CD4-positive, alpha-beta T cell treated with Interleukin-1 beta for 1 hour (primary cell): ENCODE results near the gene MEAF6.
"Not testable (repeated sequence)": the region's sequence is repeated elsewhere in the genome, so short reads cannot be mapped to it uniquely, and the experiment has no call there.

Source experiments
- DNase-seq, 2 donors: peaks; one replicate each; pipeline ENCODE4 v3.0.0-alpha.2; 2020 to 2022

MEAF6 gene

DNA sequence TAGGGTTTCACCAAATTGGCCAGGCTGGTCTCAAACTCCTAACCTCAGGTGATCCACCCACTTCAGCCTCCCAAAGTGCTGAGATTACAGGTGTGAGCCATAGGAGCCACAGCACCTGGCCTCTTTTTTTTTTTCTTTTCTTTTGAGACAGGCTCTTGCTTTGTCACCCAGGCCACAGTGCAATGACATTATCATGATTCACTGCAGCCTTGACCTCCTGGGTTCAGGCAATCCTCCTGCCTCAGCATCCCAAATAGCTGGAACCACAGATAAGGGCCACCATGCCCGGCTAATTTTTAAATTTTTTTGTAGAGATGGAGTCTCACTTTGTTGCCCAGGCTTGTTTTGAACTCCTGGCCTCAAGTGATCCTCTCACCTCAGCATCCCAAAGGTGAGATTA is 15.3 kb upstream of the MEAF6 start:
- DNase-seq = not testable (repeated sequence)

DNA sequence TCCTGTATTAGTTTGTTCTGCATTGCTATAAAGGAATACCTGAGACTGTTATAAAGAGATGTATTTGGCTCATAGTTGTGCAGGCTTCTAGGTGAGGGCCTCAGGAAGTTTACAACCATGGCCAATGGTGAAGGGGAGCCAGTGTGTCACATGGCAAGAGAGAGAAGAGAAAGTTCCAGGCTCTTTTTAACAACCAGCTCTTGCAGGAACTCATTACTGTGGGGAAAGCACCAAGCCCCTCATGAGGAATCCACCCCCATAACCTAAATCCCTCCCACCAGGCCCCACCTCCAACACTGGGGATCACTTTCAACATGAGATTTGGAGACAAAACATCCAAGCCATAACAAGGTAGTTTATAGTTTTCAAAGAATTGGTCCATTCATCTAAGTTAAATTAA is 5.0 kb upstream of the MEAF6 start:
- DNase-seq = peak in 1 of 2 donors; percentile 10

DNA sequence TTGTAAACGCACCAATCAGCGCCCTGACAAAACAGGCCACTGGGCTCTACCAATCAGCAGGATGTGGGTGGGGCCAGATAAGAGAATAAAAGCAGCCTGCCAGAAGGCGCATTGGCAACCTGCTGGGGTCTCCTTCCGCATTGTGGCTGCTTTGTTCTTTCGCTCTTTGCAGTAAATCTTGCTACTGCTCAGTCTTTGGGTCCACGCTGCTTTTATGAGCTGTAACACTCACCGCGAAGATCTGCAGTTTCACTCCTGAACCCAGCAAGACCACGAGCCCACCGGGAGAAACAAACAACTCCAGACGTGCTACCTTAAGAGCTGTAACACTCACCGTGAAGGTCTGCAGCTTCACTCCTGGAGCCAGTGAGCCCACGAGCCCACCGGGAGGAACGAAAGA is 4.4 kb upstream of the MEAF6 start:
- peak; percentile 66 to 74 for DNase-seq

DNA sequence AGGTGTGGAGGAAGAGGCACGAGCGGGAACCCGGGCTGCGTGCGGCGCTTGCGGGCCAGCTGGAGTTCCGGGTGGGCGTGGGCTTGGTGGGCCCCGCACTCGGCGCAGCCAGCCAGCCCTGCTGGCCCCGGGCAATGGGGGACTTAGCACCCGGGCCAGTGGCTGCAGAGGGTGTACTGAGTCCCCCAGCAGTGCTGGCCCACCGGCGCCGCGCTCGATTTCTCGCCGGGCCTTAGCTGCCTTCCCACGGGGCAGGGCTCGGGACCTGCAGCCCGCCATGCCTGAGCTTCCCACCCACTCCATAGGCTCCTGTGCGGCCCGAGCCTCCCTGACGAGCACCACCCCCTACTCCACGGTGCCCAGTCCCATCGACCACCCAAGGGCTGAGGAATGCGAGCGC is 3.7 kb upstream of the MEAF6 start:
- not testable (repeated sequence) for DNase-seq

DNA sequence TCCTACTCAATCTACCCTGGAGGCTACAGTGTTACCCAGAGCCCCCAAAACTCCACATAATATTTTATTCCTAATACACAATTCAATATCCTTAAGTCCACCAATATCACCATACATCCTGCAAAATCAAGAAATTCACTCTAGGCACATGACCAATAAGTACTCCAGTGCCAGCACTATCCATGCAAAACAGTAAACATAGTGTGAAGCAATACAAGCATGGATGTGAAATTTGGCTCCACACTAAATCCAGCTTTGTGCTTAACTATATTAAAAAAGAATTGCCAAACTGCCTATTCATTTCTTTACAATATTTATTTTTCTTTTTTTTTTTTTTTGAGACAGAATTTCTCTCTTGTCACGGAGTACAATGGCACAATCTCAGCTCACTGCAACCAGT is 3.0 kb upstream of the MEAF6 start:
- DNase-seq = no peak

DNA sequence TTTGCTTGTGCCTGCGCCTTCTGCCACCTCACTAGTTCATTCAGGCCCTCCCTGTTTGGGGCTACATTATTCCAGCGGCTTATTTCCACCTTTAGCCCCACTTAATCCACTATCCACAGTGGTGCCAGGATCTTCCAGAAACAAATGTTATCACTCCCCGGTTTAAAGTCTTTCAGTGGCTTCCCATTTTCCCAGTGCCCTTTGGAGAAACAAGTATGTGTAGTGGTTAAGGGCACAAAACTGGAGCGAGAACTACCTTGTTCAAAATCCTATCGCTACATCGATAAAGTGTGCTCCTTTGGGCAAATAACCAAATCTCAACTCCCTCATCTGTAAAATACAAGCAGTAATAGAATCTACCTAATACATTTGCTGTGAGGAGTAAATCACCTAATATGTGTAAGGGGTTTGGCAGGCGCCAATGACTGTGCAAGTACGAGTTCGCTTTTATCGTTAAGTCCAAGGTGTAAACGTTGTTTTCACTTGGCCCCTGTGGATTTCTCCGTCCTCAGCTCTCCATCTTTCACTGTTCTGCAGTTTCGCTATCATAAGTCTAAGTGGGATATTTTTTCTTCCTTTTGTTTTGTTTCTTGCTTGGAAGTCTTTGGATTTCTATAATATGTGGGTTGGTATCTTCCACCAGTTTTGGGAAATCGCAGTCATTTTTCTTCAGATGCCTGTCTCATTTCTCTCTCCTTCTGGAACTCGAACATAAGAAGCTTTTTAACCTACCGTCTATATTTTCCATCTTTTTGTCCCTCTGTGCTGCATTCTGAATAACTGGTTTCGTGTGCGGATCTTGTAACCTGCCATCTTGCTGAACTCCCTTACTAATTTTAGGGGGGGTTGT is 844 bp upstream of the MEAF6 start:
- no peak for DNase-seq

DNA sequence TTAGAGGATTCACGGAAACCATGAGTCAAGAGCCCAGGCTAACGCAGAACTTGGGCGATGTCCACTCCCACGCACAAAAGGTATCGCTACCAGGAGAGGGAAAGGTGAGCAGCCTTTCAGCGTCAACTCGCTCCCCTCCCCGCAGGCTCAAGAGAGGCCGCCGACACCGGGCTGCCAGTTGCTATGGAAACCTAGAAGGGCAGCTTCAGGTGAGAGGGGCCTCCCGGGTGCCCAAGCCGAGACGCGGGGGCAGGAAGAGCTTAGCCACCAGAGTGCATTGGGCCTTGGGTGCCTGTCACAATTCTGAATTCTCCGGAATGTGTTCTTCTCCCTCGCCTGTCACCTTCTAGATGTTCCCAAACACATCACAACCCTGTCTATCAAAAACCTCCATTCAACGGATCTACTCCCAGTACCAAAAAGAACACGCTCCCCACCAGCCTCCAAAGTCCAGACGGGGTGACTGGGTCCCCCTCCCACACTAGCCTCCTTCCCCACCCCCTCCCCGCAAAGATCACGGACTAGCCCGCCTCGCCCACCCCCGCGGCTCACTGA is 694 bp downstream of the MEAF6 start:
- peak; percentile 51 to 56 for DNase-seq

DNA sequence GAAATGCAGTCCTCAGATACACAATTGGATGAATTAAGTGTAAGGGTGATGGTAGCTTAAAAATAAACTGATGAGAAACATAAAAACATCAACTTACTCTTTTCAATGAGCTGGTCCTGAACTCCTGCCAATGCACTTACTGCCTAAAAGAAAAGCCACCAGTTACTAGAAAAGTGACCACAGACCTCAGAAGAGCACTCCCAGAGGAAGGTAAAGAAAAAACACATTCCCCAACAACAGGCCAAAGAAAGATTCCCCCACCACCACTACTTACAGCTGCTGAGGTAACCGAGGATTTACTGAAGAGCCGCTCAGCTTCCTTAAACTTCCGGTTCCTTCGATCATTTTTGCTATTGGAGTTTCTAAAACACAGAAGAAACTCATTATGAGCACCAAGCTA is 5.4 kb downstream of the MEAF6 start:
- no peak for DNase-seq

DNA sequence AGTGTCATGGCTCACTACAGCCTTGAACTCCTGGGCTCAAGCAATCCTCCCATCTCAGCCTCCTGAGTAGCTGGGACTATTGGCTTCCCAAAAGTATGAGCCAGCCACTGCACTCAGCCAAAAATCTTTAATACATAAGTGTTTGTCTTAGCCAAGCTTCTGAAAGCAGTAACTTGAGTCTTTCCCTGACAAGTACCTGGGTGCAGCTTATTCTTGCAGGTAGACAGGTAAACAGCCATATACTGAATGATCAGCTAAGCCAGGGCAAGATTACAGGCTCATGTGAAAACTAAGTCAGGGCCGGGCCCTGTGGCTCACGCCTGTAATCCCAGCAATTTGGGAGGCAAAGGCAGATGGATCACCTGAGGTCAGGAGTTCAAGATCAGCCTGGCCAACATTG is 7.8 kb downstream of the MEAF6 start:
- DNase-seq = no peak

DNA sequence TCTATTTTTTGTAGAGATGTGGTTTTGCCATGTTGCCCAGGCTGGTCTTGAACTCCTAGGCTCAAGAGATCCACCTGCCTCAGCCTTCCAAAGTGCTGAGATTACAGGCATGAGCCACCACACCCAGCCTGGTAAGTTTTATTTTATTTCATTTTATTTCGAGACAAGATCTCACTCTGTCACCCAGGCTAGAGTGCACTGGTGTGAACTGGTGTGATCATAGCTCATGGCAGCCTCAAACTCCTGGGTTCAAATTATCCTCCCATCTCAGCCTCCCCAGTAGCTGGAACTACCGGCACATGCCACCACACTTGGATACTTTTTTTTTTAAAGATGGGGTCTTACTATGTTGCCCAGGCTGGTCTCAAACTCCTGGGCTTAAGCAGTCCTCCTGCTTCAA is 11.8 kb downstream of the MEAF6 start:
- not testable (repeated sequence) for DNase-seq

DNA sequence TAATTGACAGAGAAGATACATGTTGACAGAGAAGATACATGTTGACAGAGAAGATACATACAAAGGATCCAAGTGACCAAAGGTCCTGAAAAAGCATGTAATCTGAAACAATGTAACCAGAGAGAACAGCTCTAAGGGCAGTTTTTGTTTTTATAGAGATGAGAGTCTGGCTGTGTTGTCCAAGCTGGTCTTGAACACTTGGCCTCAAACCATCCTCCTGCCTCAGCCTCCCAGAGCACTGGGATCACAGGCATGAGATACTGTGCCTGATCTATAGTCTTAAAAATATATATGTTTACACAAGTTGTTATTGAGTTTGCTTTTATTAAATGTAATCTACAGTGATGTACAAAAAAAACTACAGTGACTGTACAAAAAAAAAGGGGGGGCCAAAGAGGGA is 12.5 kb downstream of the MEAF6 start:
- DNase-seq = no peak

DNA sequence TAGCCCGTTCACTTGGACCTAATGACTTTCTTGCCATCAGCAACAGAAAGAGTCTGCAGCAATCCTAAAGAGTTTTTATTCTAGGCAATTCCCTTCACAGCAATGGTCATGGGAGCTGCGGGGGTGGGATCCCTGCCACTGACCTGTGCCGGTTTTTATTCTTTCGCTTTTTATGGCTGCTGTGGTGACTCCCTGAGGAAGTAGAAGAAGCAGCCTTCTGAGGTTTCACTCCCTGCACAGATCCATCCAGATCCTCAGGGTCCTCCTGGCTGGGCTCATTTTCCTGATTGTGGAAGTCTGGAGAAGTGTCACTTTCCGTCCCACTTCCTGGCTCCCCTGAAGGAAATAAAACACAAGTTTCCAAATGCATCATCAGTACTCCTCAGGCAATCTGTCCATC is 12.9 kb downstream of the MEAF6 start:
- no peak for DNase-seq

DNA sequence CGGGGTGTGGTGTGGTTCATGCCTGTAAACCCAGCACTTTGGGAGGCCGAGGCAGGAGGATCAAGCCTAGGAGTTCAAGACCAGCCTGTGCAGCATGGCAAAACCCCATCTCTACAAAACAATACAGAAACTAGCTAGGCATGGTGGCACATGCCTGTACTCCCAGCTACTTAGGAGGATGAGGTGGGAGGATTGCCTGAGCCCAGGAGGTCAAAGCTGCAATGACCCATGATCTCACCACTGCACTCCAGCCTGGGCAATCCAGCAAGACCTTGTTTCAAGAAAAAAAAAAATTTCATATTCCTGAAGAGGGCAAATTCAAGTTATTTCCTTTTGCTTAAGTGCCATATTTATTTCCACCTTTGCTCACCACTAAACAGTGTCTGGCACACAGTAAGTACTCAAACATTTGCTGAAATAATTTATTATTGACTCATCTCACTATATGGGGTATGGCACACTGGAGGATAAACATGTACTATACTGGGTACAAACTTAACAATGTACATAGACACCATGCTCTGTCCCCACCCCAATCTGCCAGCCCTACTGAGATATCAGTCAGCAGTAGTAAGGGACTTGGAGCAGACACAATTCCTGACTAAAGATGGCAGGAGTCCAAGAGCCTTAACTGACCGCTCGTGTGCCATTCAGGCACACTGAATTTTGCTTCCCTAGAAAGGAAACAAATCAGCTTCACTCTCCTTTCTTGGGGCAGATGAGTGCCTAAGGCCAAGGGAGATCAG is 15.5 kb downstream of the MEAF6 start:
- no peak for DNase-seq

DNA sequence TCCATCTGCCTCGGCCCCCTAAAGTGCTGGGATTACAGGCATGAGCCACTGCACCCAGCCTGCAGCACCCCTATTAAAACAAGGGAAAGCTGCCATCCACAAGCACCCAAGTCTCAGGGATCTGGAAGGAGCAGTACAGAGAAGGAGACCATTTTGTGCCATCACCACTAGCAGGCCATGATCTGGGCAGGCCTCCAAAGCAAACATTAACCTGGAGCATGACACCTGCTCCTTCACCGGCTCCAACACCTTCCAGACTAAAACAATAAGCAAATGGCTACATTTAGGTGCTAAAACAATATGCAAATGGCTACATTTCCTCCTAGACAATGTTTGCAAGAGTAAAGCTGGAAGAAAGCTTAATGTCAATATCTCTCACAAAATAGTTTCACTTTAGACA is 16.7 kb downstream of the MEAF6 start:
- no peak for DNase-seq

DNA sequence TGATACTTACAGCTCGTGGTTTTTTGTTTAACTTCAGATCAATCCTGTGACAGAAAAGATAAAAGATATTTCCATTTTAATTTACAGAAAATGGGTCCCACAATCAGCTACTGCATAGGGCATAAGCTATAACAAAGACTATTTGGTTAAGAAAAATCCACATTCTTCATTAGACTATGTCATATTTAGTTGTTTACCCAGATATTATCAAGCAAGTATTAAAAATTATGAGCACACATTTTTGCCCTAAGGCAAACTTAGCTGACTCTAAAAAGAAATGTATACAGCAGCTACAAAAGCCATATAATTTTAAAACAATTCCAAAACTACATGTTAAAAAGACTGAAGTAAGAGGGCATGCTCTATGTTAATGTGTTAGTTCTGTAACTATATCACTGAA is 18.7 kb downstream of the MEAF6 start:
- DNase-seq = no peak

DNA sequence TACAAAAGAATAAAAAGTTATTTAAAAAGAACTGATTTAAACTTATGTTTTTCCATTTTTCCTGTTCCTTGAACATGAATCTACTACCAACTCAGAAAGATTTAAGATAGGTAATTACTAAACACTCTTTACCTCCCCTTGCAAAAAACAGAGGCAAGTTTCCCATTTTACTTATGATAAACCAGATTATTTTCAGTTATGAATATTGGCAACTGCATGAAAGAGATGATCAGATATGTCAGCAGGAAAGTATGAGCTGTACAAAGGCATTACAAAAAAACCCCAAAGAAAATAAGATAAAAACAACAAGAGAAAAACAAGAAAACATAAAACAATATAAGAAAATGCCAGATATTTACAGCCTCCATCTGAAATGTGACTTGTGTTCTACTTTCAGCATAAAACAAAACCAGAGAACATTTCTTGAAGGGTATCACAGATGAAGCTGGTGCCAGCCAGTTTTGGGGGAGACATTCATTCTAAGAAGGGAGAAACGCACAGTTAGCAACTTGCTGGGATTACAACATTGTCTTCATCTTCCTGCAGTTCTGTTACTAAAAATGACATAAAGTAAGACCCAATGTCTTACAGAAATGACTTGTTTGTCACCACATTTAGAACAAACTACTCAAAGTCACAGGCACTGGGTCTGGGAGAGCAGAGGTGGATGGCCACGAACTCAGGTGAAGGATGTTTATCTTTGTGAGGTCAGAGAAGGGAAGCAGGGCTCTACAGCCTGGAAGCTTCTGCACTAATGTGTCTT is 21.0 kb downstream of the MEAF6 start:
- no peak for DNase-seq

DNA sequence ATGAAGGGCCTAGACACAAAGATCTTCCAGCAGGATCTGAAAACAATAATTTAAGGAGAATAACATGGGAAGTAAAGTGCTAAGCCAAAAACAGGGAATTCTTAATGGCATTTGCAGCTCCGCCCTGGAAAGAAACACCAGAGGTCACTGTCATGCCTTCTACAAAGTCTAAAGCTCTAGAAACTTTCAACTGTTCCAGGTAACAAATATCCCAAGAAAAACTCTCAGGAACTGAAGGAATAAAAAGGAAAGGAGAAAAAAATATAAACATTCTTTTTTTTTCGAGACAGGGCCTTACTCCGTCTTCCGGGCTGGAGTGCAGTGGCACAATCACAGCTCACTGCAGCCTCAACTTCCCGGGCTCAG is 27.0 kb downstream of the MEAF6 start:
- DNase-seq = no peak

DNA sequence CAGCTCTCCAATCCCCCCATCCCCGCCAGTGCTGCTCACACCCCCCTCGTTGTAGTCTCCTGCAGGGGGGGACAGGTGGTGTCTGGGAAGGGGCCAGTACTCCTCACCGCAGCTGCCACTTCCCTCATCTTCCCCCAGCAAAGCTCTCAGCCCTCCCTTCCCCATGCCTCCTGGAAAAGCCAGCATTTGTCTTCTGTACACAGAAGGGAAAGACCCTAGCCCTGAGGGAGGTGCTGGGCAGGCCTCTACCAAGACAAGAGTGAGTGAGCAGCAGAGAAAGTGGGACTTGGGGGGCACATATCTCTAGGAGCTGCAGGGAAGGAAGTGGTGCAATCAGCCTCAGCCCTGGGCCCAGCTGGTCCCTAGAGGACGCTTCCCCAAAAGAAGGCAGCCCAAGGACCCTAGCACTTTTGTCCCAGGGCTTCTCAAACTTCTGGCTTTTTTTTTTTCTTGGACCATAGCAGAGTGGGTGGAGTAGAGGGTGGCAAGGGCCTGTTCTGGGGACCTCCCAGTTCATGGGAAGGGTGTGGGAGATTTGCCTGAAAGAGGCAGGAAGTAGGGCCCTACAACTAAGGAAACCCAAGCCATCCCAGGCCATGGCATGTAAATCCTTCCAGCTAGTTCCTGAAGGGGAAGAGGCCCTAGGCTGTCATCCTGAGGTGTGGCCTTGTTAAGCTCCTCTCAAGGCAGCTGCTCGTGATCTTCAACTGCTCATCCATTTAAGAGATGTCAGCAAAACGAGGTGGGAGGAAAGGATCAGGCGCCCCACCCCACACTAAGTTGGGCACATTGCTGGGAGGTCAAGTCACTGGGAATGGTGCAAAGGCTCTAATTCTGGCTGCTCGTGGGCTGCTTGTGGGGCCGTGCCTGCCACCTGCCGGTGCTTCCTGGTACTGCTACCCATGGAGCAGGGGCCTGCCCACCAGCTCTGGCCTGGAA is 27.6 kb downstream of the MEAF6 start:
- peak; percentile 71 to 79 for DNase-seq

DNA sequence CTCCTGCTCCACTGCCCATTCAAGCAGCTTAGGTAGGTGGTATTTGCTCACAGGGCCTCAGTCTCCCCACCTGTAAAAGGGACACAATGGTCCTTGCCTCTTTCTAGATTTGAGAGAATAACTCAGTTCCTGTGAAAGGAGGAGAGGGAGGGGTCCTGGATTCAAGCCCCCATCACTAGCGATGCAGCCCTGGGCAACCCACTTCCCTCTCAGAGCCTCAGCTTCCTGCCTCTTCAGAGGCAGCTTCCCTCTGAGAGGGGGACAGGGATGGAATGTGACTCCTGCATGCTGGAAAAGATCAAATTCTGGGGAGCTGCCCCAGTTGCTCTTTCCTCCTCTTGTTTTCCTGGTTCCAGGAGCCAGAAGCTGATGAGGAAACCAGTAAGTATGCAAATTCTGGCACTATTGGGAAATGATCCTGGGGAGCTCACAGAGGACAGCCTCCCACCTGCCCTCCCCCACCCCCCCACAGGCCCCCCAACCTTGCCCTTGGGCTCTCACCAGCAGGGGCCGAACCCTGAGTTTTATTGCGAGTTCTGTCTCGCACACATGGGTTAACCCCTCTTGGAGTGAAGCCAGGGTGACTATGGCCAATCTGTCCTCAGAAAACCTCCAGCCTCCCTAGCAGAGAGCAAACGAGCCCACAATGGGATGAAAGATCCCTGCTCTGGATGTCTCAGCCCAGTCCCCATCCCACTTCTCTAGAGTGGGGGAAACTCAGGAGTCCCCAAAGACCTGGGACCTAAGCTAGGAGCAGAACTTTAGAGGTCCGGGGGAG is 28.5 kb downstream of the MEAF6 start:
- DNase-seq = peak; percentile 2 to 16

DNA sequence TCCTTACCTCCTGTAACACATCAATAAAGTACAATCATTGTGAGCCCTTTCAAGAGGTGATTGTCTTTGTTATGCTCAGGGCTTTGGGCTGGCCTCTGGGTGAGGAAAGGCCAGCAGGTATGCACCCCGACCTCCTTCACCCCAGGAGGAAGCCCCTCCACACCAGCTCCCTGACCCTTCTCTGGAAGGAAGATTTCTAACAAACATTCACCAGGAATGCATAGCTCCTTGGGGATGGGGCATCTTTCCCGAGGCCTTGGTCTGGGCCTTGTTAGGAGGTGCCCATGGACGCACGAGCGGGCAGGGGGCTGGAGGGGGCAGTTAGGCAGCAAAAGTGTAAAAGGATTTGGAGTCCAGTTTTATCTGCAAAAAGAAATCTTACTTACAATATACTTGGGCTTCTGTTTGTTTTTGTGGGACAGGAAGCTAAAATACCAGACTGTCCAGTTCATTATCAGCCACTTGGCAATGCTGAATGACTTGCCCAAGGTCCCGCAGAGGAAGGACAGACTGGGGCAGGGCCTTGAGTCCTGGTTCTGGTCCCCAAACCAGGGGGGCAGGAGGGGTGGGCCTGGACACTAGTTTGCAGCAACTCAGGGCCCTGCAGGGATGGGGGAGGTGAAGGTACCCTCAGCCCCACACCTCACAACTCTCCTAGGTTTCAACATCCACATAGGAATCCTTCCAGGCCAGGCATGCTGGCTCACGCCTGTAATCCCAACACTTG is 30.1 kb downstream of the MEAF6 start:
- DNase-seq = peak; percentile 15 to 28

DNA sequence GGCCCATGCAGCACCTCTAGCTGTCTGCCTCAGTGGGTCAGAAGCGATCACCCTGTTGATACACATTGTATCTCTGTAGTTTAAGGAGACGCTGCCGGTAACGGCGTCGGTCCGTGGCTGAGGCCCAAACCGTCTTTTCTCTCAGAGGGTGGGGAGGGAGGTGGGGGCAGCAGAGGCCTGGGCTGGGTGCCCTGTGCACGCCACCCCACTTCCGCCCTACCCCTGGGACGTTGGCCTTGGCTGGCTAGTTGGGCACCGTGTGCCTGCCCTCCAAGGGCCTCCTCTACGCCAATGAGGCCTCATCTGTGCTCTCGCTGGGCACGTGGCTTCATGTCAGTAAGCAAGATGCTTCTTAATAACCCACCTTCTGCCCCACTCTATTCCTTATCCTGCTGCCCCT is 30.8 kb downstream of the MEAF6 start:
- DNase-seq = peak in 1 of 2 donors; percentile 8
